AG09319 (cell line): ENCODE data around the gene ARID1B.
"Not testable (repeated sequence)": the region's sequence is repeated elsewhere in the genome, so short reads cannot be mapped to it uniquely, and the experiment has no call there.

Source experiments
- DNase-seq: peaks from one replicate; pipeline ENCODE4 v3.0.0-alpha.2; 2010; ENCODE audit warnings: low read depth; ENCODE audit errors: extremely low read depth
- TF ChIP-seq, protein P1 (sequence below): IDR thresholded peaks from 2 replicates; pipeline ENCODE4 v1.5.1; 2011; ENCODE audit warnings: low read depth, mild to moderate bottlenecking, inconsistent platforms, low read length, moderate library complexity

The ARID1B gene

DNA sequence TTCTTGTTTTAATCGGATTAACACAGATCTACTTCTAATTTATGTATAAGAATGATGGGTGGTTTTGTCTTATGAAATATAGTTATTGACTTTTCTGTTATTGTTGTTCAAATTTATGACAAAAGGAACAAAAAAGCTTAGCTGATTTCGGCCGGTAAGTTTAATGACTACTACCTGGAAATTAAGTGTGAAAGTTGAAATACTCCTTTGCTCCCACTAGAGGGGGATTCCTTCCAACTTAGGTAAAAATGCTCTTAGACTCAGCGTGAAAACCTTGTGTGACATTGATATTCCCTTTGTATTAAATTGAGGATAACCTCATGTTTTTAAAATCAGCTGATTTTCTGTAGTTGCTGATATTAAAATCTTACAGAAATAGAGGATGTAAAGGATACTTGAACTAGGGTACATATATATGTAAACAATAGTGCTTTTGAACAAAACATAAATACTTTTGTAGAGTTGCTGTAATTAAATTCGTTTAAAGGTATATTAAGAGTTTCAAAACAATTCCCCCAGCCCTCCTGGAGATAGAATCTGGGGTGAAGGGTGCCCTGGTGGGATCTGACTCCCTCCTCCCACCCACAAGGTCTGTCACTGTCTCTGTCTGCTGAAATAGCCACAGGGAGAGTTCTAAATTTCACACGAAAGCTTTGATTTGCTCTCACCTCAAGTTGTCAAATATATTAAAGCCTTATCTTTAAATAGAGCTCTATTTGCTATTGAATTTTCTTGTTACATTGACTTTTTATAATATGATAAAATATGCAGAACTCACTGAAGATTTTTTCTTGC lies 257.5 kb downstream of the ARID1B start:
- TF ChIP-seq, protein P1, sequence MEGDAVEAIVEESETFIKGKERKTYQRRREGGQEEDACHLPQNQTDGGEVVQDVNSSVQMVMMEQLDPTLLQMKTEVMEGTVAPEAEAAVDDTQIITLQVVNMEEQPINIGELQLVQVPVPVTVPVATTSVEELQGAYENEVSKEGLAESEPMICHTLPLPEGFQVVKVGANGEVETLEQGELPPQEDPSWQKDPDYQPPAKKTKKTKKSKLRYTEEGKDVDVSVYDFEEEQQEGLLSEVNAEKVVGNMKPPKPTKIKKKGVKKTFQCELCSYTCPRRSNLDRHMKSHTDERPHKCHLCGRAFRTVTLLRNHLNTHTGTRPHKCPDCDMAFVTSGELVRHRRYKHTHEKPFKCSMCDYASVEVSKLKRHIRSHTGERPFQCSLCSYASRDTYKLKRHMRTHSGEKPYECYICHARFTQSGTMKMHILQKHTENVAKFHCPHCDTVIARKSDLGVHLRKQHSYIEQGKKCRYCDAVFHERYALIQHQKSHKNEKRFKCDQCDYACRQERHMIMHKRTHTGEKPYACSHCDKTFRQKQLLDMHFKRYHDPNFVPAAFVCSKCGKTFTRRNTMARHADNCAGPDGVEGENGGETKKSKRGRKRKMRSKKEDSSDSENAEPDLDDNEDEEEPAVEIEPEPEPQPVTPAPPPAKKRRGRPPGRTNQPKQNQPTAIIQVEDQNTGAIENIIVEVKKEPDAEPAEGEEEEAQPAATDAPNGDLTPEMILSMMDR, result peak; percentile 66
- DNase-seq, result no peak

DNA sequence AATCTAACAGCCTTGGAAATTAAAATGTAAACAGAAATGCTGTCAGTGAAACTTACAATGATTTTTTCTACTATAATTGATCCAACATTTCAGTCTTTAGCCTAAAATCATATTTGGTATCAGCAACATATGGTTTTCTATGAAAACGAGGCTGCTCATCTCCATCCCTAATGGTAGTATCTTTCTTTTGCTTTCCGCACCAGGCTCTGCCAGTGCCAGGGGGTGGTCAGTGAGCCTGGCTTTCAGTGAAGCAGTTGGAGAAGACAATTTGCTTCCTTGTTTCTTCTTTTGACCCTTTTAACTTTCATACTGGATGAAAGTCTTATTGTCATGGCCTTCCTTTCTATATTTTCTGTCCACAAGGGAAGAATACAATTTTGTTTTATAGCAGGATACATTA lies 258.4 kb downstream of the ARID1B start:
- no peak for DNase-seq
- TF ChIP-seq, protein P1, result no peak

DNA sequence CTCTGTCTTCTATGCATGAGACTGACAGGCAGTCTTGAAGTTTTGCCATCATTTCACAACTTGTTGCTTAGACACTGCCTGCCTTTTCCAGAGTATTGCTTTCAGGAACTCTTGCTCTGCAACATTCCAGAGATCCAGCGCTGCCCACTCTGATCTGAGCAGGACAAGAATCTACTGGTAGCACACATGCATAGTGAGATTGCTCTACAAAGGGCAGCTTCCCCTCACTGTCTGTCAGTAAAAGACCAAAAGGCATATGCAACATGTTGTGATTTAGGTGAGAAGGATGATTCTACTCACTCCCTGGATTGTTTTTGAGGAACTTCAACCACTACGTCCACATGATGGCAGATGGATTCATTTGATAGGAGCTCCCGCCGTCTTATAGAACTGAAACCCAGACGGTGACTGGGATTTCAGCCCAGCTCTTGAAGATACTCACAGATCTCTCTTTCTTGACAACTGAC lies 259.1 kb downstream of the ARID1B start:
- no peak for DNase-seq
- TF ChIP-seq, protein P1, result no peak

DNA sequence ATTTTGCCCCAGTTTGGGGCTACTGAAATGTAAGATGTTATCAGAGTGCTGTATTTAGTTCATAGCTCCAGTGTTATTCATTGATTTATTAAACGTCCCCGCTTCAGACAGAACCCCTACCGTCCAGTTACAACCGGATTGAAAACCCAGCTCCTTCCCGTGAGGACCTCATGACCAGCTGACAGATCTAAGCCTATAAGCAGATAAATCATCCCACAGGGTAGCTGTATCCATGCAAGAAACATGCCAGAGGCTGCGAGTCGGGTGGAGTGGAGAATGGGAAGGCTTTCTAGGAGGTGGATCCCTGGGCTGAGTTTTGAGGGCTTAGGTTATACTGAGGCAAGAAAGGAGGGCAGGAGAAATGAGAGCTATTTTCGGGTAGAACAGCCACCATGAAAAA lies 260.0 kb downstream of the ARID1B start:
- no peak for DNase-seq
- TF ChIP-seq, protein P1, result no peak

DNA sequence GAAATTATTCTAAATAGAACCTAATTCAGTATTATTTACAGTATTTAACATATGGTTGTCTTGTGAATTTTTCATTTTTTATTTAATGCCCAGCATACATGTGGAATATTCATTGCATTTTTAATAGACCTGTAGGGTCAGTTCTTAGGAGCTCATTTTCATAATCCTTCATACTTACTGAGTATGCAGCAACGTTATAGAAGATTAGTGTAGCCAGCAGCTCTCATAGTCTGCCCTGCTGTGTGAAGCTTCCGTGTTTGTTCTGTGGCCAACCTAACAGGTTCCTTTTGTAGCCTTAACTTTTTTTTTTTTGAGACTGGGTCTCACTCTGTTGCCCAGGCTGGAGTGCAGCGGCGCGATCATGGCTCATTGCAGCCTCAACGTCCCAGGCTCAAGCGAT lies 261.4 kb downstream of the ARID1B start:
- TF ChIP-seq, protein P1, result no peak
- DNase-seq, result no peak

DNA sequence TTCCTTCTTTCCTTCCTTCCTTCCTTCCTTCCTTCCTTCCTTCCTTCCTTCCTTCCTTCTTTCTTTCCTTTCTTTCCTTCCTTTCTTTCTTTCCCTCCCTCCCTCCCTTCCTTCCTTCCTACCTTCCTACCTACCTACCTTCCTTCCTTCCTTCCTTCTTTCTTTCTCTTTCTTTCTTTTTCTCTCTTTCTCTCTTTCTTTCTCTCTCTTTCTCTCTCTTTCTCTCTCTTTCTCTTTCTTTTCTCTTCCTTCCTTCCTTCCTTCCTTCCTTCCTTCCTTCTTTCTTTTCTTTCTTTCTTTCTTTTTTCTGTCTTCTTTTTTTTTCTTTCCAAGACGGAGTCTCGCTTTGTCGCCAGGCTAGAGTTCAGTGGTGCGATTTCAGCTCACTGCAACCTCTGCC lies 262.5 kb downstream of the ARID1B start:
- DNase-seq, result not testable (repeated sequence)

DNA sequence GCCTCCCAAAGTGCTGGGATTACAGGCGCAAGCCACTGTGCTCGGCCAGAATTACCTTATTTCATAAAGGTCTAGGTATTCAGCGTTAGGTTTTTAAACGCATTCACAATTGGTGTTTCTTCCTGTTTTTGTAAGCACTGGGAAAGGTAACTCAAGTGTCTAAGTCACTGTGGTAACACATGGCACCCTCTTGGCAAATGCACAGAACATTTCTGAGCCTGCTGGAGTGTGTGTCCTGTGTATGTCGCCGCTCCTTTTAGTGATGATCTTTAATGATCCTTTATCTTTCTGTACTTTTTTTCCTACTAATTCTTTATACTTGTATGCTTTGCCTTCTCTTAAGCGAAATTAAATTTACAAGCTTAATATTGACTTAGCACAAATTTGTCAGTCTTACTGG lies 263.0 kb downstream of the ARID1B start:
- no peak for DNase-seq
- TF ChIP-seq, protein P1, result no peak
